Breast epithelium (tissue), 3 donors: ENCODE results near the gene HIVEP3.

Experiments used
- CTCF ChIP-seq, 3 donors: fragments of 450-650 bp; IDR thresholded peaks; one replicate each; pipeline ENCODE4 v1.5.1; 2016 to 2017; ENCODE audit warnings: antibody characterized with exemption in 3 of 3, mild to moderate bottlenecking in 3 of 3, moderate library complexity in 3 of 3
- POLR2A ChIP-seq: fragments of 450-650 bp; IDR thresholded peaks from one replicate; pipeline ENCODE4 v1.6.1; 2016; ENCODE audit warnings: antibody characterized with exemption, mild to moderate bottlenecking, moderate library complexity

DNA sequence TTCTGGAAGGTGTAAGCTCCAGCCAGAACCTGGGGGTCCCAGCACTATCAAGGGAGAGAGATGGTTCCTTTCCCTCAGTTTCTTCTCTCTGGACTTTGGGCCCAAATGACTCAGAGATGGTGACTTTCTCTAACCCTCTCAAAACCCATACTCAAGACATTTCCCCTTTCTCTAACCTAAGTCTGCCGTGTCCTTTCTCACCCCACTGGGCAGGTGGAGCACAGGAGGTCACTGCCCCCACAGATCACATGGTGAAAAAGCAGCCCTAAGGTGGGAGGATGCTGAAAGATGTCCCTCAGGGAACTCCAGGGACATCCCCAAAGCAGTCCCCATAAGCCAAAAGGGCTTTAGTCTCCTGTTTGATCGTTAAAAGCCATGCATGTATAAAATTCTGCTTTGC, 173.7 kb downstream of the HIVEP3 start:
- TF ChIP-seq CTCF (IDR thresholded peaks at IDR 0.05) (no peak), POLR2A (no peak)
